Naive B cell (primary cell): ENCODE data around the gene ROCK2. TPM values are rescaled to one million over a fixed set of nuclear protein-coding genes. Genes with fewer than 3 reads are reported as not detected.

Experiments
- ATAC-seq, 2 donors: fragments of 150-1000 bp; cut with Tn5 transposase; 2 replicates each; pipeline ENCODE4 v1.10.0; 2021; ENCODE audit warnings: low read depth in 2 of 2, mild to moderate bottlenecking in 2 of 2, moderate library complexity in 2 of 2
- DNase-seq: peaks from one replicate; pipeline ENCODE4 v3.0.0; 2022
- H3K27ac Mint-ChIP-seq, 6 donors: one replicate each; pipeline ENCODE4 v1.8.0; 2020 to 2022; ENCODE audit warnings: mild to moderate bottlenecking in 6 of 6, mixed read lengths in 6 of 6, moderate library complexity in 5 of 6, inconsistent platforms in 2 of 6
- H3K27me3 Mint-ChIP-seq, 3 donors: one replicate each; pipeline ENCODE4 v1.8.0; 2021 to 2022; ENCODE audit warnings: mixed read lengths in 3 of 3, mild to moderate bottlenecking in 1 of 3
- H3K36me3 Mint-ChIP-seq, 2 donors: one replicate each; pipeline ENCODE4 v1.8.0; 2020 to 2022; ENCODE audit warnings: mixed read lengths in 2 of 2, inconsistent platforms in 1 of 2, mild to moderate bottlenecking in 1 of 2
- H3K4me1 Mint-ChIP-seq, 3 donors: one replicate each; pipeline ENCODE4 v1.8.0; 2020 to 2022; ENCODE audit warnings: mixed read lengths in 3 of 3, inconsistent platforms in 1 of 3, mild to moderate bottlenecking in 1 of 3, moderate library complexity in 1 of 3
- H3K4me3 Mint-ChIP-seq, 8 donors: one replicate each; pipeline ENCODE4 v1.8.0; 2020 to 2022; ENCODE audit warnings: mild to moderate bottlenecking in 8 of 8, mixed read lengths in 8 of 8, moderate library complexity in 8 of 8, inconsistent platforms in 2 of 8
- H3K9me3 Mint-ChIP-seq, 7 donors: one replicate each; pipeline ENCODE4 v1.8.0; 2020 to 2022; ENCODE audit warnings: mixed read lengths in 7 of 7, mild to moderate bottlenecking in 5 of 7, inconsistent platforms in 2 of 7, moderate library complexity in 1 of 7
- polyA plus RNA-seq, 6 donors: library from polyadenylated mRNA; unstranded; fragments of 300-500 nt; fragmentation: Illumina TruSeq; gene quantifications; one replicate each; pipeline ENCODE4 v1.2.3, GENCODE V29; 2021; ENCODE audit warnings: low read depth in 6 of 6

Gene ROCK2
- polyA plus RNA-seq, 6 donors from 2014 or later, result 3.2 to 21.2 (median 10.0) TPM

- Mint-ChIP-seq H3K9me3 (no peaks in the 10 kb centered on the region), H3K36me3 (no peaks in the 10 kb centered on the region), H3K27me3 (no peaks in the 10 kb centered on the region), H3K27ac (peak overlapping the region in 1 of 6 donors; percentile 56), H3K4me1 (peaks cover 26 to 42% (median 29%) of the 10 kb centered on the region in 3 donors), H3K4me3 (peak overlapping the region in 2 of 8 donors; percentile 10 to 76)
- DNase-seq, result no peak
- no peak for ATAC-seq
Measured at GRCh38 chr2:11157731-11158130, 186.7 kb downstream of the ROCK2 start.

DNA sequence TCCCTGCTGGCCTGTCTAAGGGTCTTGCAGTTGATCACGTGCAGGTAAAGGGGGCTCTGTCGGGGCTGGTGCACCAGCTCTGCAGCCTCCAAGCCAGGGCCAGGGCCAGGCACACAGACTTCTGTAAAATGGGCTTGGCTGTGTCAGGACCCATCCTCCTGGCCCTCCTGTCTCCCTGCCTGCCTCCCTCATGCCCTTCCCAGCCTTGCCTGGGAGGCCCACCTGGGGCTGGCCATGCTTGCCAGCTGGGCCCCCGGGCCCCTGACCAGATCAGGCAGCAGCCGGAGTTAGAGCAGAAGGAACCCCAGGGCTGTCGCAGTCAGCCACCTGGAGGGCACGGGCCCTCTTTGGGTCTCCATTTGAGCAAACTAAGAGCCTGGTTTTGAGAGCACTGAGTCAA is 187.1 kb downstream of the ROCK2 start:
- Mint-ChIP-seq H3K9me3 (no peaks in the 10 kb centered on the region), H3K36me3 (no peaks in the 10 kb centered on the region), H3K27ac (no peak overlapping the region), H3K4me3 (peak overlapping the region in 3 of 8 donors; percentile 8 to 82 (median 25)), H3K27me3 (no peaks in the 10 kb centered on the region), H3K4me1 (peaks cover 26 to 42% (median 29%) of the 10 kb centered on the region in 3 donors)
- no peak for DNase-seq
- ATAC-seq, result no peak

DNA sequence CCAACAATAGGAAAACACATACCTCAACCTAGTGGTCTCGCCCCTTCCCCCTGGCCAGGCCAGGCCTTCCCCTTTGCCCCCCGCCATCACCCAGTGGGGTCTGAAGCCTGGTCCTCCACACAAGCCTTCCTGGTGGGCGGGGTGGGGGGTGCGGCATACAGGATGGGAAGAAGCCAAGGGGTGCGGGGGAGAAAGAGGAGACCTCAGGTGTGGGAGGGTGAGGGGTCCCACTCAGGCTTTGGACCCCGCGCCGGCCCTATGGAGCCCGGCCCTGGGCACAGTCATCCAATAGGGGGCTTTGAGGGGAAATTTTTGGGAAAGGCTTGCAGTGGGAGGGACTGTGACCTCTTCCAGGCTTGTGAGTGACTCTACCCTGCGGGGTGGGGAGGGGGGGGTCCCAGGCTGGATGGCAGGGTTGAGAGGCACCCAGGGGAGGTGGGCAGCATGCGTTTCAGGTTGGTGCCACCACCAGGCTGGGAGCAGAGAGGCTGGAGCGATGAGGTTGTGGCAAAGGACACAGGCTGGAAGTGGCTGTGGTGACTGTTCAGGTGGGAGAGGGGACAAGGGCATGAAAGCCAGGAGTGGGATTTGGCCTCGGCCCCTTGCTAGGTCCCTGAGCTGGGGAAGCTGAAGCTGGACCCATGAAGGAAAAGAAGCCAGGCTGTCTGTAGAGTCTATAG is 187.9 kb downstream of the ROCK2 start:
- DNase-seq, result no peak
- no peak for ATAC-seq
- Mint-ChIP-seq H3K4me3 (peak overlapping the region in 6 of 8 donors; percentile 68 to 90 (median 82)), H3K36me3 (no peaks in the 10 kb centered on the region), H3K9me3 (no peaks in the 10 kb centered on the region), H3K27ac (peak overlapping the region in 1 of 6 donors; percentile 69), H3K27me3 (no peaks in the 10 kb centered on the region), H3K4me1 (peaks cover 26 to 40% (median 29%) of the 10 kb centered on the region in 3 donors)

GRCh38 chr2:11155381-11156035 is 188.9 kb downstream of the ROCK2 start, which contains the start of gene SLC66A3:
SLC66A3 (plus strand) TSS chr2:11155467; CDS start chr2:11155547, 80 bp downstream.
- no peaks in the 10 kb centered on the region for H3K9me3 Mint-ChIP-seq
- H3K27me3 Mint-ChIP-seq, result no peaks in the 10 kb centered on the region
- ATAC-seq (peak; percentile 78 to 80), DNase-seq (no peak)
- H3K4me1 Mint-ChIP-seq, result peaks cover 20 to 30% (median 21%) of the 10 kb centered on the region in 3 donors
- H3K4me3 Mint-ChIP-seq, result peak within 1 kb of the TSS; percentile 74 to 93 (median 88)
- H3K36me3 Mint-ChIP-seq, result no peaks in the 10 kb centered on the region
- H3K27ac Mint-ChIP-seq, result peak within 1 kb of the TSS in 5 of 6 donors; percentile 65 to 88 (median 78)

DNA sequence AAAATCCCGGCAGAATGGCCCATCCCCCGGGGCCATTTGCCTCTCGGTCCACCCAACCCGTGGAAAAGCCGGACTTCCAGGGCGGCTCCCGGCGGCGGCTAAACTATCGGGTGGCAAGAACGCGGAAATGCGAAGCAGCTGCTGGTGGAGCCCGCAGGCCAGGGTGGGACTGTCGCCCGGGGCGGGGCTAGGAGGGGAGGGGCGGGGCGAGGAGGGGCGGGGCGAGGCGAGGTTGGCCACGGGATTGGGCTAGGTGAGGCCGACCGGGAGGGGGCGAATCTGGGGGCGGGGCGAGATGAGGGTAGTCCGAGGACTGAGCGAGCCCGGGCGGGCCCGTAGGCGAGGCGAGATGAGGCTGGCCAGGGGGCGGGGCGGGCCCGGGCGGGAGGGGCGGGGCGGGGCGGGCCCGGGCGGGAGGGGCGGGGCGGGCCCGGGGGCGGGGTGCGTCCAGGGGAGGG is 189.5 kb downstream of the ROCK2 start:
- no peaks in the 10 kb centered on the region for H3K27me3 Mint-ChIP-seq
- ATAC-seq (peak; percentile 87 to 88), DNase-seq (peak; percentile 95)
- peaks cover 17 to 24% (median 18%) of the 10 kb centered on the region in 3 donors for H3K4me1 Mint-ChIP-seq
- no peaks in the 10 kb centered on the region for H3K9me3 Mint-ChIP-seq
- H3K36me3 Mint-ChIP-seq, result no peaks in the 10 kb centered on the region
- H3K27ac Mint-ChIP-seq, result peak overlapping the region in 5 of 6 donors; percentile 65 to 88 (median 78)
- peak overlapping the region; percentile 74 to 93 (median 88) for H3K4me3 Mint-ChIP-seq

DNA sequence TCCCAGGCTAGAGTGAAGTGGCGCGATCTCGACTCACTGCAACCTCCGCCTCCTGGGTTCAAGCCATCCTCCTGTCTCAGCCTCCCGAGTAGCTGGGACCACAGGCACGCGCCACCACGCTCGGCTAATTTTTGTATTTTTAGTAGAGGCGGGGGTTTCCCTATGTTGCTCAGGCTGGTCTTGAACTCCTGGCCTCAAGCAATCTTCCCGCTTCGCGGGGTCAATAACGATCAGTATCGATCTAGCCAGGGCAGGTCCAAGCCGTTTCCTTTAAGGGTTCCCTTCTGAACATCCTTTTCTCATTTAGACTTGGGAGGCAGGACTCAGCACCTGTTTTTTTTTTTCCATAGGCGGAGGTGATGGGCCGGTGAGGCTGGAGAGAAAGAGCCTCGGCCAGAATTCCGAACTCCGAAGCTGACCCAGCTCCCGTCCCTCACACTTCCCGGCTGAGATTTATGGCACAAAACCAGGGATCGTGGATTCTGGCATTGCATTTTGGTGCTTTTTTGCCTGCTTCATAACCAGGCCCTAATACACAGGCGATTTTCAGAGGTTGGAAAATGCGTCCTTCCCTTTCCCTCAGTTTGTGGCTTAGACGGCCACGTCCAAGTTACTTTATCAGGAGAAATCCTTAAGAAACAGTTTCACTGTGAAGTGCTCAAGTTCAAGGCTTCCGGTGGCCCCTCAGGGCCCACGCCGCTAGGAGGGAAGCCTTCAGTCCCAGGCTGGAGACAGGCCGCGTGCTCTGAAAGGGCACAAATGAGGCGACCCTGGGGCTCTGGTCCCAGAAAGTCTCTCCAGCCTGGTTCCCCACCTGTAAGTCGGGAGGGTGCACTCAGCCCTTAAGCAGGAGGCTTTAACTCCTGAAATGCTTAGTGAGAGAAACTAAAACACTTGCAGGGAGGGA is 190.2 kb downstream of the ROCK2 start:
- ATAC-seq (no peak), DNase-seq (no peak)
- Mint-ChIP-seq H3K4me1 (peaks cover 14 to 23% (median 17%) of the 10 kb centered on the region in 3 donors), H3K36me3 (no peaks in the 10 kb centered on the region), H3K27me3 (no peaks in the 10 kb centered on the region), H3K4me3 (peak overlapping the region; percentile 74 to 93 (median 88)), H3K9me3 (no peaks in the 10 kb centered on the region), H3K27ac (peak overlapping the region in 5 of 6 donors; percentile 65 to 88 (median 78))

DNA sequence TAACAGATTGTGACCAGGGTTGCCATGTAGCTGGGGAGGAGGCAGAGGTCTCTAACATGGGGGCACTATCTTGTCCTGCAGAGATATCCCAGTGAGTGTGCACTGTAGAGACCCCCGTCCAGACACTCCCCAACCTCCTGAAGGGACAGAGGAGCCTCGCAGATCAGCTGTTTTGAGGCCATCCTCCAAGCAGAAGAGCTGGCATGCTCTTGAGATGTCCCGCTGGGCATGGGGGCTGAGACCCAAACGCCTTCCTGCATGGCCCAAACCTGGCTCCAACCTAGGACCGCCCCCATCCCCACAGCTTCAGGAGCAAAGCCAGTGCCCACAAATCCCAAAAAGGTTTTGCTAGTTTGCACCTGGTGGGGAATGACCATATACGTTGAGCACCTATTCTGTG is 191.8 kb downstream of the ROCK2 start:
- no peaks in the 10 kb centered on the region for H3K36me3 Mint-ChIP-seq
- peak overlapping the region in 1 of 8 donors; percentile 22 for H3K4me3 Mint-ChIP-seq
- no peak for DNase-seq
- no peaks in the 10 kb centered on the region for H3K9me3 Mint-ChIP-seq
- no peaks in the 10 kb centered on the region for H3K27me3 Mint-ChIP-seq
- no peak for ATAC-seq
- H3K27ac Mint-ChIP-seq, result no peak overlapping the region
- H3K4me1 Mint-ChIP-seq, result peaks cover 11 to 20% (median 12%) of the 10 kb centered on the region in 3 donors

GRCh38 chr2:11147263-11147662 is 197.2 kb downstream of the ROCK2 start:
- Mint-ChIP-seq H3K27me3 (peaks cover 3 to 7% (median 4%) of the 10 kb centered on the region in 3 donors), H3K36me3 (no peaks in the 10 kb centered on the region), H3K27ac (no peak overlapping the region), H3K9me3 (peaks cover 0 to 2% (median 0%) of the 10 kb centered on the region in 7 donors), H3K4me3 (no peak overlapping the region), H3K4me1 (peaks cover 5 to 9% (median 9%) of the 10 kb centered on the region in 3 donors)
- ATAC-seq (no peak), DNase-seq (no peak)

GRCh38 chr2:11146076-11146475 is 198.4 kb downstream of the ROCK2 start:
- Mint-ChIP-seq H3K4me1 (peaks cover 5 to 9% (median 9%) of the 10 kb centered on the region in 3 donors), H3K27me3 (peaks cover 4 to 17% (median 15%) of the 10 kb centered on the region in 3 donors), H3K4me3 (no peak overlapping the region), H3K27ac (no peak overlapping the region), H3K36me3 (no peaks in the 10 kb centered on the region), H3K9me3 (peaks cover 0 to 3% (median 0%) of the 10 kb centered on the region in 7 donors)
- no peak for ATAC-seq
- DNase-seq, result no peak

GRCh38 chr2:11145350-11145749 is 199.1 kb downstream of the ROCK2 start:
- ATAC-seq, result peak; percentile 76 to 90
- peak overlapping the region in 2 of 6 donors; percentile 20 to 82 for H3K27ac Mint-ChIP-seq

GRCh38 chr2:11144738-11145079 is 199.7 kb downstream of the ROCK2 start:
- H3K27me3 Mint-ChIP-seq, result peaks cover 4 to 23% (median 20%) of the 10 kb centered on the region in 3 donors
- H3K9me3 Mint-ChIP-seq, result peaks cover 0 to 3% (median 0%) of the 10 kb centered on the region in 7 donors
- DNase-seq, result no peak
- peaks cover 5 to 9% (median 9%) of the 10 kb centered on the region in 3 donors for H3K4me1 Mint-ChIP-seq
- H3K36me3 Mint-ChIP-seq, result no peaks in the 10 kb centered on the region
- ATAC-seq, result no peak
- H3K27ac Mint-ChIP-seq, result no peak overlapping the region
- H3K4me3 Mint-ChIP-seq, result no peak overlapping the region

More at GRCh38 chr2:11145350-11145749, 199.1 kb downstream of the ROCK2 start:
- Mint-ChIP-seq H3K4me1 (peaks cover 5 to 9% (median 9%) of the 10 kb centered on the region in 3 donors), H3K4me3 (no peak overlapping the region), H3K36me3 (no peaks in the 10 kb centered on the region), H3K27me3 (peaks cover 4 to 23% (median 20%) of the 10 kb centered on the region in 3 donors), H3K9me3 (peaks cover 0 to 3% (median 0%) of the 10 kb centered on the region in 7 donors)
- peak; percentile 33 for DNase-seq

DNA sequence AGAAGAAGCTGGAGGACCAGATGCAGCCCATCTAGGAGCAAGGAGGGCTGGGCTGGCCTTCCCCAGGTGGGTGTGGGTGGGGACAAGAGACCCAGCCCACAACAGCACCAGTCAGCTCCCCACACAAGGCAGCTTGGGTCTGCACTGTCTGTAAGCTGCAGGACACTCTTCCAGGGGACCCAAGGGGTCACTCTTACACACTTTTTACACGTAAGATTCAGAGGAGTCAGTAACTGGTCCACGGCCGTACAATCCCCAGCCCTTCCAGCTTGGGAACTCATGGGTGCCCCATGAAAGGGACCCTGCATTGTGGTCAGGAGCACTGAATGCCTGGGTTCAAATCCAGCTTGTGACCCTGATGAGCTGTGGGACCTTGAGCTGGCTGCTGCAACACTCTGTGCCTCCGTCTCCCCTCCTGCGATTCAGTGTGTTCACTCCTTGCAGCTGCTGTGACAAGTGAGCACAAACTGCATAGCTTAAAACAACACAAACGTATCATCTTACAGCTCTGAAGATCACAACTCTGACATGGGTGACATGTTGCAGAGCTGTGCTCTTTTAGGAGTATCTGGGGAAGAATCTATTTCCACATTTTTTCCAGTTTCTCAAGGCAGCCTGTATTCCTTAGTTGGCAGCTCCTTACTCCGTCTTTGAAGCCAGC is 200.2 kb downstream of the ROCK2 start:
- Mint-ChIP-seq H3K27ac (peak overlapping the region in 1 of 6 donors; percentile 69), H3K27me3 (peaks cover 4 to 23% (median 20%) of the 10 kb centered on the region in 3 donors), H3K4me3 (no peak overlapping the region), H3K4me1 (peaks cover 5 to 9% (median 9%) of the 10 kb centered on the region in 3 donors), H3K9me3 (peaks cover 0 to 3% (median 0%) of the 10 kb centered on the region in 7 donors), H3K36me3 (no peaks in the 10 kb centered on the region)
- DNase-seq (no peak), ATAC-seq (no peak)
